HG03439 (cell line): Measurements from ENCODE around the gene ANO9.
"Not testable (repeated sequence)": the region's sequence is repeated elsewhere in the genome, so short reads cannot be mapped to it uniquely, and the experiment has no call there.

Experiments
- ATAC-seq: cut with Tn5 transposase; IDR thresholded peaks from one replicate; pipeline ENCODE4 v1.9.1; 2021; ENCODE audit warnings: mild to moderate bottlenecking, moderate library complexity; ENCODE audit not compliant: unreplicated experiment

Gene ANO9

GRCh38 chr11:405323-405953 lies 36.4 kb downstream of the ANO9 start:
- no peak for ATAC-seq

- ATAC-seq, result no peak
Observed at GRCh38 chr11:404551-405264, 37.1 kb downstream of the ANO9 start.

DNA sequence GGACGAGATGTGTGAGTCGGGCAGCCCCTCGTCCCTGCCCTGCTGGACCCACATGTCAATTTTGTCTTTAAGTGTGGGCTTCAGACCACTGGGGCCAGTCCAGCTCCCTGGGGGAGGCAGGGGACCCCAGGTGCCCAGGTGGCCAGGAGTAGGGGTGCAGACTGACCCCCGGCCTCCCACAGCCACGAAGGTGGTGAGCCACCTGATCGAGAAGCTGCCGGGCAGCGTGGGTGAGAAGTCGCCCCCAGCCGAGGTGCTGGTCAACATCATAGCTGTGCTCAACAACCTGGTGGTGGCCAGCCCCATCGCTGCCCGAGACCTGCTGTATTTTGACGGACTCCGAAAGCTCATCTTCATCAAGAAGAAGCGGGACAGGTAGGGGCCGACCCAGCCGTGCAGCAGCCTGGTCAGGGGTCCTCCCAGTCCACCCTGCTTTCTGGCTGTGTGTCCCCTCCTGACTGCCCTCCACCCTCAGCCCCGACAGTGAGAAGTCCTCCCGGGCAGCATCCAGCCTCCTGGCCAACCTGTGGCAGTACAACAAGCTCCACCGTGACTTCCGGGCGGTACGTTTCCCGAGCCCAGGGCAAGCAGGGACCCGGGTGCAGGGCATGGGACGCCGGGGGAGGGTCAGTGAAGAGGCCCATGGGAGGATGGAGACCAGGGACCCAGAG lies 37.9 kb downstream of the ANO9 start:
- no peak for ATAC-seq

GRCh38 chr11:403021-403760 lies 38.6 kb downstream of the ANO9 start:
- no peak for ATAC-seq

GRCh38 chr11:401196-401595 lies 40.6 kb downstream of the ANO9 start:
- not testable (repeated sequence) for ATAC-seq

GRCh38 chr11:400241-400689 lies 41.5 kb downstream of the ANO9 start:
- ATAC-seq, result no peak

DNA sequence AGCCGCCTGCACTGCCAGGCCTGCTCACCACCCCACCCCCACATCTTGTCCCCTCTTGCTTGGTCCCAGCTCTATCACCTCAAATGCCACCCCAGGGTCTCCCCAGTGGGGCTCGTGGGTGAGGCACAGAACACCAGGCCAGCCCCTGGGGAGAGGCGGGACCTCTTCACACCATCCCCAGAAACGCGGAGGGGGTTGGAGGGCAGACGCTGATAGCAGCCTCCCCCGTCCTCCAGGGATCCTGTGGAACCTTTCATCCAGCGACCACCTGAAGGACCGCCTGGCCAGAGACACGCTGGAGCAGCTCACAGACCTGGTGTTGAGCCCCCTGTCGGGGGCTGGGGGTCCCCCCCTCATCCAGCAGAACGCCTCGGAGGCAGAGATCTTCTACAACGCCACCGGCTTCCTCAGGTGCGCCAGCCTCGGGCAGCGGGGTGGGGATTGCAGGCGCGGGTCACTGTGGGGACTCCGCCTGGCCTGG lies 42.0 kb downstream of the ANO9 start:
- ATAC-seq, result no peak

GRCh38 chr11:398826-399225 lies 43.0 kb downstream of the ANO9 start:
- no peak for ATAC-seq

- ATAC-seq, result peak; percentile 73
Observed at GRCh38 chr11:396948-397548, 44.8 kb downstream of the ANO9 start.

DNA sequence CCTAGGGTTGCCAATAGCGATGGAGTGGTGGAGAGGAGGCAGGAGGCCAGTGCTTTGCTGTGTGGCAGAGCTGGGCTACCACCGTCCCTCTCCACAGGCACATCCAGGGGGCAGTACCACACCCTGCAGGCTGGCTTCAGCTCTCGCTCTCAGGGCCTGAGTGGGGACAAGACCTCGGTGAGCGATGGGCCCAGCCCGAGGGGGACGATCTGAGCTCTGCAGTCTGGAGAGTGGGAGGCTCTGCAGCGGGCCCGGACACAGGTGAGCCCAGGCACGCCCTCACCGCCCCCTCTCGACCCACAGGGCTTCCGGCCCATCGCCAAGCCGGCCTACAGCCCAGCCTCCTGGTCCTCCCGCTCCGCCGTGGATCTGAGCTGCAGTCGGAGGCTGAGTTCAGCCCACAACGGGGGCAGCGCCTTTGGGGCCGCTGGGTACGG lies 45.3 kb downstream of the ANO9 start:
- ATAC-seq, result no peak

DNA sequence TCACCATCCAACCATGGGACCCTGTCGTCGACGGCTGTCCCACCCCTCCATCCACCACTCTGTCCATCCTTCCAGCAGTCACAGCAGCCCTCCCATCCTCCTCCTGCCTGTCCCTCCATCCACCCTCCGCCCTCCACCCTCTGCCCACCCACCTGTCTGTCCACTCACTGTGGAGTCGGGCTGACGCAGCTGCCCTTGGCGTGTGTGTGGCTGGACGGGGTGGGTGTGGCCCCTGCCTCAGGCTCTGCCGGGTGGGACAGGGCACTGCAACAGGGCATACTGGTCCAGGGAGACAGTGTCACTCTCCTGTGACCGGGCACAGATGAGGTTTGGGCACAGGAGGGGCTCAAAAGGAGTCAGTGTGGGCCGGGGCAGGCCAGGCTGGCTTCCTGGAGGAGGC lies 45.9 kb downstream of the ANO9 start:
- no peak for ATAC-seq

DNA sequence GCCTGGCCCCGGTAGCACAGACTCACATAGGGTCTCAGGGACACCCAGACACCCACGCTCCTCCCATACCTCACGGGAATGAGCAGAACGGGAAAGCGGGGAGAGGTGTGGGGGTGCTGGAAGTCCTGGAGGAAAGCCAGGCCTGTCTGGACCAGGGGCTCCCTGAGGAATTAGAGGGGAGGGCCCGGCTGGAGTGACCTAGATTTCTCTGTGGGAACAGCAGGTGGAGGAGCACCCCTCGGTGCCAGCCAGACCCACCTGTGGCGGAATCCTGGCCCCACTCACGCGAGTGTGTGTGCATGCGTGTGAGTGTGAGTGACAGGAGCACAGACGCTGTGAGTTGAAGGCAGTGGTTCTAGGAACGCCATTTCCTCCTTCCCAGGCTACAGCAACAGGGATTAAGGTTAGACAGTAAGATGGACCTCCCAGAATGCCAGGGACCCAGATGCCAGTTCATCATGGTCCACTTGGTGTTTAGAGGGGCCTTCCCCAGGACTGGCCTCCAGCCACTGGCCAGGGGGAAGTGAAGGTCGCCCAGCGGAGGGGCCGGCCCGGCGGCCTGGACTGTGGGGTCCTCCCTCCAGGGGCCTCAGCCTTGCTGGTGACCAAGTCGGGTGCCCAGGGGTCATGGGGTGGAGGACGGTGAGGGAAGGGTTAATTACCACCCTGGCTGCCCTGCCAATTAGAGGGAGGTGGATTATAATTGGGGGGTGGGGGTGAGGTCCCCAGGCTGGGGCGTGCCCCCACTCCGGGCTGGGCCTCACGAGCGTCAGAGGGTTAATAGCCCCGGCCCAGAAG lies 46.8 kb downstream of the ANO9 start:
- no peak for ATAC-seq

GRCh38 chr11:394034-394857 lies 47.6 kb downstream of the ANO9 start, which contains the start of gene PKP3:
Gene PKP3, plus strand, starts transcription at chr11:394209. Its CDS starts 84 bp downstream, at chr11:394293.
- ATAC-seq, result no peak

GRCh38 chr11:393219-394033 lies 48.4 kb downstream of the ANO9 start:
- no peak for ATAC-seq

DNA sequence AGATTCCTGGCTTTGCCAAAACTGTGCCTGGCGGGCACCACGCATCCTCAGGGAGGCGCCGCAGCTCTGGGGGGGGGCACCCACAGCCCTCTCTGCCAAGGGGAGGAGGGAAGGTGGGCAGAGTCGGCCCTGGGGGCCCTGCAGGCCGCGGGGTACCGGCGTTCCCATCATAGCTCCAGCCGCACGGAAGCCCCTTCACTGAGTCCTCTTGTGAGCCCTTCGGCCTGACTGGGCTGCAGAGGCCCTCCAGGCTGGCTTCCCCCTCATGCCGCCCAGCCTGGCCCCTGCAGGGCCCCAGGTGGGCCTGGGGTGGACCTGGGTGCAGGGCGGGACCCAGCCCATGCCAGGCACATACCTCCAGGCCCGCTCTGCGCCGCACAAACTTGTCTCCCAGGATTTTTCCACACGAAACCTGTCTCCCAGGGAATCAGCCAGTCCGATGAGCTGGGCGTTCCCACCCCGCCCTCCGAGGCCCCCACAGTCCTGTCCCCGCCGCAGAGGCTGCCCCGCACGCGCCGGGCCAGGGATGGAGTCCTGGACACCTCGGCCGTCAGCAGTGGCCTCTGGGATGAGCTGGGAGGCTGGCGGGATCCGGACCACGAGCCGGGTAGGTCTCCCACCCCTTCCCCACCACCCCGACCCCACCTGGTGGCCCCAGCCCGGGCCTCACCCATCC lies 49.6 kb downstream of the ANO9 start:
- ATAC-seq, result no peak

DNA sequence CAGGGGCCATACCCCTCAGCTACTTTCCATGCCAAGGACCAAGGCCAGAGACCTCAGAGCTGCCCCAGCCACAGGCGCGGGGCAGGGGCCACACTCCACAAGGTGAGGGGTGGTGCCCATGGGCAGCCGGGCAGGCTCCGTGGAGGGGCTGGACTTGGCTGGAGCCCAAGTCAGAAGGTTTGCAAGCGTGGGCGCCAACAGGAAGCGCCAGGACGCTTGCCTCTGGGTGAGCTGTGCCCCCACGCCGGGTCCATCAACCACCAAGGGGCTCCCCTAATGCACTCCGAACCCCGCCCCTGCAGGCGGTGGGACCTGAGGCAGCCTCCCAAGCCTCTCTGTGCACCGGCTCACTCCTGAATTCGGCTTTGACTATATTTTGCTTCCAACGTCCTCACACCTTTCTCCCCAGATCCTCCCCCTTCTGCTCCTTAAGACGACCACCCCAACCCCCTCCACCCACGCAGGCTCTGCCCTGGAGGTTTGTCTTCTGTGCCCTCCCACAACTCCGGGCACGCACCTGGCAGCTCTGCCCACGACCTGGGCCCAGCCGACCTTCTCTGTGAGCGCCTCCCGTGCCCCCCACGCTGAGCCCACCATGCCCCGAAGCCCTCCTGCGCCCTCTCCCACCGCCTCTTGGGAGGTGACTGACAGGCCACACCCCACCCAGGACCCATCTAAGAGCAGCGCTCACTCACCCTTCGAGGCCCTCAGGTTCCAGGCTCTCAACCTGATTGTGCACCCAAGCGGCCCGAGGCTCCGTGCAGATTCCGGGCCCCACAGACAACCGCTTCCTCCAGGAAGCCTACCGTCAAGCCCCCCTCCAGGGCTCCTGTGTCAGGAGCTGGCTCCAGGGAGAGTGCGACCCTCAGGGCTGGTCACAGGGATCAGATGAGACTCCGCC lies 50.4 kb downstream of the ANO9 start:
- ATAC-seq, result no peak

DNA sequence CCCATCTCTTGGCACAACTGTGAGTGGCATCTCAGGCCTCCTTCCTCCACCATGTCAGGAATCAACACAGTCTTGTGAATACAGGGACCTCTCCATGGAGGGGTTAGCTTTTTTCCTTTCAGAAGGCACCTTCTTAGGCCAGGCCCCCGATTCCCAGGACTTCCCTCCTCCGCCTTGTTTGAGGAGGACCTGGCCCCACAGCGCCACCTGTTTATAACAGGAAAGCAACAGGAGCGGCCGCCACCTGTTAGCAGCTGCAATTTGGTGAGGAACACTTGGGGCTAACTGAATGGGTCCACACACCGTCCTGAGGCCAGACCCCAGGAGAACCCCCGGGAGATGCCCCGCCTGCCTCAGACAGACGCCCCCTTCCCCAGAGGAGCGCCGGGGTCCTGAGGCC lies 51.6 kb downstream of the ANO9 start:
- ATAC-seq, result no peak
